ENCODE measurements around the gene NALCN.

NALCN gene

DNA sequence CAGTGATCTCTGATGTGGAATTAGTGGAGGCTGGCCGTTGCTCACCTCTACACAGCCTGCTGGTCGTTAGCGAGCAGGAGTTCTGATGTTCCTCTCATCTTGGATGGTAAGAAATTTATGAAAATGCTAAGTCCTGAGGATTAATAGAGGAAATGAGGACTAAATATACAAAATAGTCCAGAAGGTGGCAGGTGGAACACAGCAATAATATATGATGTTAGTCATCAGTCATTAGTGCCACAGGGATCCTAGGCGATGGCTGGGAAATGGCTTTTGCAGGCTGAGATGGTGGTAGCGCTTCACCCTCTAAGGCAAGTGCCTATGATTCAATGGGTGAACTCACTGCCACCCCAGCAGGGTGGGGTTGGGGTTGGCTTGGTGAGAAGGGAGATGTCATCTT is 403.1 kb downstream of the NALCN start:
- no peak for DNase-seq

DNA sequence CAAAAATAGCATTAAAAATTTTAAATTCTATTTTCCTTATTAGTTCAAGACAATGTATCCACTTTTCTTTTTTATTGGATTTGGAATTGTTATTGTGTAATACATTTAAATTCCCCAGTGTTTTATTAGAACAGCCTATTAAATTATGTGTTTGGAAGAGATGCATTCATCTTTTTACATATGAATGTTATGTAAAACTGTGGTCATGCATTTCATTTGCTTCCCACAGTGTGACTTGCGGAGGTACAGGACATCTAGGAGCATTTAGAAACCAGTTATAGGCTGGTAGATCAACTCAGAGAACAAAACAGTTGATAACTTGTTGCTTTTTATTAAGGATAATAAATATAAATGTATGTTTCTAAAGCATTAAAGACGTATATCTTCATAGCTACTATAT is 406.2 kb downstream of the NALCN start:
- DNase-seq = no peak

DNA sequence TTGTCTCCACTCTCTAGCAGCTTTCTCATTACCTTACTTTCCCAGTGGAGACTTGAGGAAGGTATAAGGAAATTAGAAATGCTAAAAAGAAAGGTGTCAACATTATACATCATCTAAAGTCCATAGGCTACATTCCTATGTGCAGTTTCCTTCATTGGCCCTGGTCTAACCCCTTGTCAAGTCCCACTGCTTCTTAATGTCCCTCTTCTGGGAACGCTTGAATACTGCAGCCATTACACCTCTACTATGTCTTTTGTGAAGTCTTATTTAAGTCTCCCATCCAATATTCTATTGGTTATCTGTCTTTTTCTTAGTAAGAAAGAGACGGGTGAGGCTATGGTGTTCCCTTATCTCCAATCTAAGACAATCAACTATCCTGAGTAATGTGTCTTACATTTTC is 409.1 kb downstream of the NALCN start:
- no peak for DNase-seq

Measured in DMS53 (cell line).